Lung (tissue), 12 donors: ENCODE measurements around the gene TRAF2. TPM values are rescaled to one million over a fixed set of nuclear protein-coding genes. Genes with fewer than 3 reads are reported as not detected.

Source experiments
- ATAC-seq: fragments of 200-7000 bp; cut with Tn5 transposase; one replicate; pipeline ENCODE4 v1.9.1; 2020; ENCODE audit warnings: moderate number of reproducible peaks; ENCODE audit not compliant: insufficient read depth, low FRiP score
- DNase-seq, 3 donors: peaks; one replicate each; pipeline ENCODE4 v3.0.0-alpha.2; 2013 to 2017
- H3K27ac ChIP-seq, 2 donors: one replicate each; pipeline ENCODE4 v1.5.1; 2013; ENCODE audit warnings: mild to moderate bottlenecking in 2 of 2, moderate library complexity in 2 of 2, control low read depth in 1 of 2, inconsistent platforms in 1 of 2, low read depth in 1 of 2, low read length in 1 of 2
- H3K27me3 ChIP-seq, 3 donors: one replicate each; pipeline ENCODE4 v1.5.1; 2013; ENCODE audit warnings: low read length in 2 of 3; ENCODE audit not compliant: control insufficient read depth in 3 of 3, insufficient read depth in 3 of 3
- H3K36me3 ChIP-seq, 4 donors: one replicate each; pipeline ENCODE4 v1.5.1; 2013; ENCODE audit warnings: low read length in 4 of 4, mild to moderate bottlenecking in 1 of 4, moderate library complexity in 1 of 4; ENCODE audit not compliant: control insufficient read depth in 4 of 4, insufficient read depth in 4 of 4
- H3K4me1 ChIP-seq, 5 donors: one replicate each; pipeline ENCODE4 v1.5.1; 2013; ENCODE audit warnings: low read length in 5 of 5, mild to moderate bottlenecking in 2 of 5, moderate library complexity in 1 of 5; ENCODE audit not compliant: control insufficient read depth in 5 of 5, insufficient read depth in 5 of 5
- H3K4me3 ChIP-seq: one replicate; pipeline ENCODE4 v1.5.1; 2013; ENCODE audit warnings: mild to moderate bottlenecking, control low read depth, moderate library complexity
- H3K9ac ChIP-seq, 2 donors: one replicate each; pipeline ENCODE4 v1.5.1; 2013; ENCODE audit warnings: low read length in 2 of 2, control low read depth in 1 of 2; ENCODE audit not compliant: insufficient read depth in 1 of 2
- H3K9me3 ChIP-seq, 4 donors: one replicate each; pipeline ENCODE4 v1.5.1; 2013; ENCODE audit warnings: low read length in 3 of 4, mild to moderate bottlenecking in 1 of 4, moderate library complexity in 1 of 4; ENCODE audit not compliant: control insufficient read depth in 4 of 4, insufficient read depth in 3 of 4
- WGBS, 2 donors: extraction: QIAGEN DNeasy Blood & Tissue Kit; methylation state at CpG; one replicate each; pipeline ENCODE4 v1.1.7; 2013; 5-methylcytosine and 5-hydroxymethylcytosine counted together
- polyA plus RNA-seq, 2 donors: library from polyadenylated mRNA; stranded (reverse); fragments of 200-250 nt; gene quantifications; one replicate each; pipeline ENCODE4 v1.2.1, GENCODE V29; 2013
- total RNA-seq, 2 donors: library from RNA; depleted of rRNA in 1 of 2; stranded (reverse); fragments of >200 nt in 1 of 2; gene quantifications; one replicate each; pipeline ENCODE4 v1.2.1, GENCODE V29; 2014 to 2021
- TF ChIP-seq, protein P1 (sequence below): IDR thresholded peaks from 2 replicates; pipeline ENCODE4 v1.5.1; 2012; ENCODE audit warnings: mild to moderate bottlenecking; ENCODE audit errors: control extremely low read depth, extremely low read depth
- donor health status: control.
- donor health status: control.
- donor health status: Bipolar disorder and iron deficiency.
- donor health status: healthy.
- donor health status: DM: yes; HTN: yes; CAD: no.

The TRAF2 gene
- total and polyA plus RNA-seq, 4 donors, result 11.3 to 19.1 (median 15.2) TPM

- no peaks in the 10 kb centered on the region for H3K27me3 ChIP-seq
- 33 to 43% methylated on average over 15 of the region's 15 CpGs for WGBS, 2 donors
- peak; percentile 34 to 43 (median 38) for DNase-seq
- ATAC-seq, result no peak
- TF ChIP-seq, protein P1, sequence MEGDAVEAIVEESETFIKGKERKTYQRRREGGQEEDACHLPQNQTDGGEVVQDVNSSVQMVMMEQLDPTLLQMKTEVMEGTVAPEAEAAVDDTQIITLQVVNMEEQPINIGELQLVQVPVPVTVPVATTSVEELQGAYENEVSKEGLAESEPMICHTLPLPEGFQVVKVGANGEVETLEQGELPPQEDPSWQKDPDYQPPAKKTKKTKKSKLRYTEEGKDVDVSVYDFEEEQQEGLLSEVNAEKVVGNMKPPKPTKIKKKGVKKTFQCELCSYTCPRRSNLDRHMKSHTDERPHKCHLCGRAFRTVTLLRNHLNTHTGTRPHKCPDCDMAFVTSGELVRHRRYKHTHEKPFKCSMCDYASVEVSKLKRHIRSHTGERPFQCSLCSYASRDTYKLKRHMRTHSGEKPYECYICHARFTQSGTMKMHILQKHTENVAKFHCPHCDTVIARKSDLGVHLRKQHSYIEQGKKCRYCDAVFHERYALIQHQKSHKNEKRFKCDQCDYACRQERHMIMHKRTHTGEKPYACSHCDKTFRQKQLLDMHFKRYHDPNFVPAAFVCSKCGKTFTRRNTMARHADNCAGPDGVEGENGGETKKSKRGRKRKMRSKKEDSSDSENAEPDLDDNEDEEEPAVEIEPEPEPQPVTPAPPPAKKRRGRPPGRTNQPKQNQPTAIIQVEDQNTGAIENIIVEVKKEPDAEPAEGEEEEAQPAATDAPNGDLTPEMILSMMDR, result peak; percentile 24
- H3K4me1 ChIP-seq, result peaks cover 0 to 22% (median 15%) of the 10 kb centered on the region in 5 donors
- no peak overlapping the region for H3K27ac ChIP-seq
- no peak overlapping the region for H3K4me3 ChIP-seq
- H3K36me3 ChIP-seq, result peaks cover 0 to 4% (median 0%) of the 10 kb centered on the region in 4 donors
- no peaks in the 10 kb centered on the region for H3K9me3 ChIP-seq
- no peak overlapping the region for H3K9ac ChIP-seq
These were observed 61.7 kb downstream of the TRAF2 start for GRCh38 chr9:136947955-136948510.

GRCh38 chr9:136949239-136949816, 63.0 kb downstream of the TRAF2 start:
- DNase-seq (no peak), ATAC-seq (no peak)

GRCh38 chr9:136949817-136950655, 63.7 kb downstream of the TRAF2 start:
- Histone ChIP-seq H3K4me3 (peak overlapping the region; percentile 64), H3K27ac (peak overlapping the region; percentile 88 to 90), H3K9me3 (no peaks in the 10 kb centered on the region), H3K9ac (peak overlapping the region in 1 of 2 donors; percentile 46), H3K36me3 (no peaks in the 10 kb centered on the region), H3K4me1 (peaks cover 0 to 17% (median 8%) of the 10 kb centered on the region in 5 donors), H3K27me3 (no peaks in the 10 kb centered on the region)
- peak; percentile 82 to 89 (median 89) for DNase-seq
- WGBS, 2 donors, result 4 to 8% methylated on average over 50 to 63 of the region's 63 CpGs
- ATAC-seq, result peak; percentile 79
- TF ChIP-seq, protein P1, result no peak

More at GRCh38 chr9:136949239-136949816, 63.0 kb downstream of the TRAF2 start:
- Histone ChIP-seq H3K9me3 (no peaks in the 10 kb centered on the region), H3K4me3 (peak overlapping the region; percentile 64), H3K27me3 (no peaks in the 10 kb centered on the region), H3K4me1 (peaks cover 0 to 17% (median 8%) of the 10 kb centered on the region in 5 donors), H3K27ac (peak overlapping the region; percentile 88 to 90), H3K9ac (no peak overlapping the region), H3K36me3 (no peaks in the 10 kb centered on the region)
- TF ChIP-seq, protein P1, result no peak
- WGBS, 2 donors, result 14 to 16% methylated on average over 19 to 22 of the region's 22 CpGs
